Hindlimb muscle (tissue), 1 donor: ENCODE measurements around the gene OXSR1. TPM values are rescaled to one million over a fixed set of nuclear protein-coding genes. Genes with fewer than 3 reads are reported as not detected.
"Not testable (repeated sequence)": the region's sequence is repeated elsewhere in the genome, so short reads cannot be mapped to it uniquely, and the experiment has no call there.

Source experiments
- DNase-seq: peaks from one replicate; pipeline ENCODE4 v3.0.0-alpha.2; 2013
- polyA plus RNA-seq: library from polyadenylated mRNA; unstranded; fragments of 120-200 nt; gene quantifications from one replicate; pipeline ENCODE4 v1.2.1, GENCODE V29; 2013; ENCODE audit not compliant: insufficient read length

OXSR1 gene
- polyA plus RNA-seq, 1 donor: 33.6 TPM

GRCh38 chr3:38143511-38143910 lies 21.8 kb upstream of the OXSR1 start:
- no peak for DNase-seq

GRCh38 chr3:38146504-38146903 lies 18.8 kb upstream of the OXSR1 start:
- no peak for DNase-seq

GRCh38 chr3:38147421-38147820 lies 17.9 kb upstream of the OXSR1 start:
- no peak for DNase-seq

- no peak for DNase-seq
Observed at GRCh38 chr3:38148311-38148882, 16.9 kb upstream of the OXSR1 start.

- no peak for DNase-seq
Observed at GRCh38 chr3:38149708-38150107, 15.6 kb upstream of the OXSR1 start.

- no peak for DNase-seq
Observed at GRCh38 chr3:38150780-38151528, 14.4 kb upstream of the OXSR1 start.

- DNase-seq: no peak
Observed at GRCh38 chr3:38151667-38152265, 13.6 kb upstream of the OXSR1 start.

GRCh38 chr3:38152609-38153008 lies 12.7 kb upstream of the OXSR1 start:
- DNase-seq: no peak

GRCh38 chr3:38153221-38153620 lies 12.1 kb upstream of the OXSR1 start:
- DNase-seq: no peak

- no peak for DNase-seq
Observed at GRCh38 chr3:38154033-38154494, 11.3 kb upstream of the OXSR1 start.

- no peak for DNase-seq
Observed at GRCh38 chr3:38154625-38155255, 10.6 kb upstream of the OXSR1 start.

GRCh38 chr3:38155825-38156224 lies 9.5 kb upstream of the OXSR1 start:
- DNase-seq: no peak

GRCh38 chr3:38157117-38157516 lies 8.2 kb upstream of the OXSR1 start:
- no peak for DNase-seq

- DNase-seq: no peak
Observed at GRCh38 chr3:38157595-38157994, 7.7 kb upstream of the OXSR1 start.

GRCh38 chr3:38158472-38158871 lies 6.9 kb upstream of the OXSR1 start:
- DNase-seq: no peak

- DNase-seq: not testable (repeated sequence)
Observed at GRCh38 chr3:38160704-38161103, 4.6 kb upstream of the OXSR1 start.

GRCh38 chr3:38163117-38163840 lies 2.1 kb upstream of the OXSR1 start:
- no peak for DNase-seq

- no peak for DNase-seq
Observed at GRCh38 chr3:38163841-38164642, 1.3 kb upstream of the OXSR1 start.

GRCh38 chr3:38164643-38164951 lies 740 bp upstream of the OXSR1 start:
- DNase-seq: no peak

- DNase-seq: peak; percentile 32
Observed at GRCh38 chr3:38165722-38166387, 518 bp downstream of the OXSR1 start.

GRCh38 chr3:38167591-38167990 lies 2.3 kb downstream of the OXSR1 start:
- no peak for DNase-seq
